Activated T-cell treated with anti-CD3 and anti-CD28 coated beads, Interleukin-2, amount 50 U/mL, for 1 hour (primary cell): ENCODE results near the gene FOCAD.
A peak's percentile ranks its signal among the peaks of the same experiment; 100 is the strongest.

Source experiments
- DNase-seq: peaks from one replicate; pipeline ENCODE4 v3.0.0-alpha.2; 2020

Gene FOCAD

GRCh38 chr9:21027295-21027694 is 343.2 kb downstream of the FOCAD start:
- DNase-seq = no peak

GRCh38 chr9:21028466-21028865 is 344.4 kb downstream of the FOCAD start:
- no peak for DNase-seq

GRCh38 chr9:21029661-21030060 is 345.6 kb downstream of the FOCAD start:
- DNase-seq = no peak

DNA sequence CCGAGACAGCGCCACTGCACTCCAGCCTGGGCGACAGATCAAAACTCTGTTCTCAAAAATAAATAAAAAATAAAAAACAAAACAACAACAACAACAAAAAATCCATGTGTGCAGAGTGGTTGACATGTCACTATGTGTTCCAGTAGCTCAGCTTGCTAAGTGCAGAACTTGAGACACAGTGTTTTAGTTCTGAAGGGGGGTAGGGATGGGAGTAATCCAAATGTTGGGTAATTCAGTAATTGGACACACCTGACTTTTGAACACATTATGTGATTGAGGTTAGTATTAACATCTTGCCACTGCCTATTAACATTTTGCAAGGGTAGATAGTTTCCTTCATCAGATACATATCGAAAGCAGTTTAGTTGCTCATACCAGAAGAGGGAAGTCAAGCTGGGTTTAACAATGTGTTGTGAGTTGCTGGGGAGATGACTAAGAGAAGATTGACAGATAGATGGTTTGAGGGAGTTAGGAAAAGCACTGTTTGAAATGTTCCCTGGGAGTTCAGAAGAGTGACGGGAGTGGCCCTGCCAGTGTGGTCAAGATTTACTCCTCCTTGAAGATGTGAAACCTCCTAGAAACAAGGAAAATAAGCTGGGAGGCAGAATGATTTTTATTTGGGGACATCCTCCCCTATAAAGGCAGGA is 346.5 kb downstream of the FOCAD start:
- no peak for DNase-seq

GRCh38 chr9:21031091-21031807 is 347.2 kb downstream of the FOCAD start, which contains the start of gene HACD4:
Gene HACD4 (minus strand): TSS chr9:21031640. CDS start chr9:21031590, 50 bp downstream.
- peak; percentile 72 for DNase-seq

GRCh38 chr9:21031808-21032183 is 347.7 kb downstream of the FOCAD start:
- no peak for DNase-seq

DNA sequence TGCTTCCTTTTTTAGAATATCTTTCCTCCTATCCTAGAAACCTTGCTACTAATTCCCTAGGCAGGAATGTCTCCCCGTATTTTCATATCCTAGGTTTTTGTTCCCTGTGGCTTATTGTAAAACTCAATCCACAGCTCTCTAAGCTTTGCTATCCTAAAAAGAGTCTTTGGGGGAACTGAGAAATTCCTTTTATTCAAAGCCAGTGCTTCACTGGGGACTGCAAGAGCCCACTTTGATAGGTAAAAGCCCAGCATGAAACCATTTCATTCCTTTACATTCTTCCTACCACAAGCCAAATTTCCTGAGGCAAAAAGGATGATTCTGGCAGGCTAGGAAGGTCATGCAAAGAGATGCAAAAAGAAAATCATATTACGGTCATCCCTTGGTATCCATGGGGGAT is 353.2 kb downstream of the FOCAD start:
- DNase-seq = no peak

- DNase-seq = no peak
These were observed 355.2 kb downstream of the FOCAD start for GRCh38 chr9:21039302-21039701.

DNA sequence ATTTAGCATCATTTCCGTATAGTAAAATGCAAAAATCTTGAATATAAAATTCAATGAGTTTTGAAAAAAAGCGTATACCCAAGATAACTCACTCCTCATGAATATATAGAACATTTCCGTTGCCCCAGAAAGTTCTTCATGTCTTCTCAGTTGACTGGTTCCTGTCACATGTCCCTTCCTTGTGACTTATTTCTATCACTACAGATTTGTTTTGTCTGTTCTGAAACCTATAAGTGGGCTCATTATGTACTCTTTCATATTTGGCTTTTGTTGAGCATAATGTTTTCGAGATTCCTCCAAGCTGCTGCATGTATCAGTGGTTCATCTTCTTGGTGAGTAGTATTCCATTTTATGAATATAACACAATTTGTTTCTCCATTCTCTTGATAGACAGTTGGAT is 358.4 kb downstream of the FOCAD start:
- DNase-seq = no peak

DNA sequence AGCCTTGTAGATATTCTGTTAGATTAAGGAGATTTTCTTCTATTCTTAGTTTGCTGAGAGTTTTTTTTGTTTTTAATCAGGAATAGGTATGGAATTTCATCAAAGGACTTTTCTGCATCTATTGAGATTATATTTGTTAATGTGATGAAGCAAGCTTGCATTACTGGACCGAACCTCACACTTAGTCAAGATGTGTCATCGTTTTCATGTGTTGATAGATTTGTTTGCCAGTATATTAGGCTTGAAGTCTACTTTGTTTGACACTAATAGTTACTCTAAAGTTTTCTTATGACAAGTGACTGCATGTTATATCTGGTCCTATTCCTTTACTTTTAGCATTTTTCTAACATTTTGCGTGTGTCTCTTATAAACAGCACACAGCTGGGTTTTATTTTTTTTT is 359.8 kb downstream of the FOCAD start:
- DNase-seq = no peak
